ENCODE results near the gene RAB26. TPM values are rescaled to one million over a fixed set of nuclear protein-coding genes. Genes with fewer than 3 reads are reported as not detected.

The RAB26 gene
- total RNA-seq, 2 experiments from 2014 or later, result 0.26 to 0.31 TPM

DNA sequence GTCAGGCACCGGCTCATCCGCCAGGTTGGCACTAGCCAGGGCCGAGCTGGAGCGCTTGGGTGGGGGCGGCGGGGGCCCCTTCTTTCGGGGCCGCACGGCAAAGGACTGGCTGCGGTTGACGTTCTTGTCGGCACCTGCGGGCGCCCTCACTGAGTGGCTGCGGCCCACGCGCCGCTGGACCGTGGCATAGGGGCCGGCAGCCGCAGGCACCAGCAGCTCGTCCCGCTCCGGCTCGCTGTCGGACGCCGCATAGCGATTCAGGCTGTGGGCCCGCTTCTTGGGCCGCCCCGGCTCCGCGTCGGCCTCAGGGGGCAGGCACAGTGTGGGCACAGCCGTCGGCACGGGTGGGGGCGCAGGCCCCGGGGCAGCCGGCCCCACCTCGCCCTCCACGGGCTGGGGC is 32.0 kb downstream of the RAB26 start:
- POLR2A ChIA-PET, result no interaction called here
- Mint-ChIP-seq H3K4me1 (ENCODE audit: low read depth) (no peaks in the 10 kb centered on the region), H3K27ac (no peak overlapping the region), H3K27me3 (ENCODE audit: low read depth) (no peaks in the 10 kb centered on the region), H3K9me3 (ENCODE audit: insufficient read depth) (no peaks in the 10 kb centered on the region), H3K36me3 (ENCODE audit: low read depth) (peaks cover 10% of the 10 kb centered on the region), H3K4me3 (no peak overlapping the region)
- ATAC-seq (no peak), DNase-seq (no peak)
- CTCF ChIA-PET, result no interaction called here

DNA sequence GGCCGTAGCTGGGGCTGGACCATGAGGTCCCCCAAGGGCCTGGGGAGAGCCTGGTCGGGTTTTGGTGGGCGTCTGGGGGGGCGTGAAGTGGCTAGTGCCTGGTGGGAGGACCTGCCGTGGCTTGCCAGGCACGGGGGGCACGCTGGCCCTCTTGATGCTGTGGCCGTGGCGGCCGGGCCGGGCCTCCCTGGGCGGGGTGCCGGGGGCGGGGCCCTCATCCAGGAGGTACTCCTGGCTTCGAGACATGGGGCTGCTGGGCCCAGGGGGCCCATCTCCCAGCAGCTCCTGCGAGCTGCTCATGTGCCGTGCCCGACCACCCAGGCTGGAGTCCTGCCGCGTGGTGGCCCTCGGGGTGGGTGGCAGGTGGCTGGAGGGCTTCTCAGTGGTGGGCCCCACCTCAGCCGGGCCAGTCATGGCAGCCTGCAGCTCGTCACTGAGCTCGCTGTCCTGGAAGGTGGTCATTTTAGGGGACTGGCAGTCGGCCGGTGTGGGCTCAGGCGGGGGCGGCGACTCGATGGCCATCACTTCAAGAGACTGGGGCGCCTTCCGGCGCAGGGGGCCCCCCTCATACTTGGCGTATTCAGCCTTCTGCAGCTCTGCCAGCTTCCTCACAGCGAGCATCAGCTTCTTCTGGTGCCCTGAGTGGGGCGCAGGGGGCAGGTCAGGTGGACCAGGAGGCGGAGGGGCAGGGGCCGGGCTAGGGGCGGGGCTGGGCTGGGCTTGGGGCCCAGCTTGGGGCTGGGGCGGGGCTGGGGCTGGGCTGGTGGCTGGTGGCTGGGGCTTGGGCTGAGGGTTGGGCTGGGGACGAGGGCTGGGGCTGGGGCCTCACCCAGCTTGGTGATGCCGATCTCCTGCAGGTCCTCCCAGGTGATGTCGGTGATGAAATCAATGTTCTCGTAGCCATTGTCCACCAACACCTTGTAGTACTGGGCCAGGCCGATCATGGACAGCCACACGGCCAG is 32.8 kb downstream of the RAB26 start:
- ATAC-seq (no peak), DNase-seq (no peak)
- H3K9me3 Mint-ChIP-seq (ENCODE audit: insufficient read depth), result no peaks in the 10 kb centered on the region
- no peaks in the 10 kb centered on the region for H3K4me1 Mint-ChIP-seq (ENCODE audit: low read depth)
- CTCF ChIA-PET, result no interaction called here
- no peak overlapping the region for H3K4me3 Mint-ChIP-seq
- peaks cover 6% of the 10 kb centered on the region for H3K36me3 Mint-ChIP-seq (ENCODE audit: low read depth)
- no peak overlapping the region for H3K27ac Mint-ChIP-seq
- no peaks in the 10 kb centered on the region for H3K27me3 Mint-ChIP-seq (ENCODE audit: low read depth)
- POLR2A ChIA-PET, result interaction anchor here (0.8 kb wide), 1 partner anchor 25 kb away, joined by 3 read pairs; no protein-coding TSS in a partner anchor

DNA sequence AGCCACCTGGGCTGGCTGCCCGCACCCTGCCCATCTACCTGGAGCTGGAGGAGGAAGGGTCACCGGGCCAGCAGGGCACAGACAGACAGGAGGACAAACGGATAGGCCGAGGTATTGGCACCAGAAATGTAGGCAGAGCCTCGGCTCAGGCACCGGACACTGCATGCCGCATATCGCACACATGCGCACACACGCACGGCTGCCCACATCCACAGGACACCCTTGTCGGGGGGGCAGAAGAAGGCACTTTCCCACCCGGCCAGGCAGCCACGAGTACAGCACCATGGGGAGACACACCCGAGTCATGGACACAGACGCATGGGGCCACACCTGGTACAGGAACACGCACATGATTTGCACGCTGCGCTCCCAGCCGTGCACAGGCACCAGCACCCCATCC is 33.5 kb downstream of the RAB26 start:
- no peak for DNase-seq
- CTCF ChIA-PET, result no interaction called here
- POLR2A ChIA-PET, result no interaction called here
- Mint-ChIP-seq H3K4me1 (ENCODE audit: low read depth) (no peaks in the 10 kb centered on the region), H3K36me3 (ENCODE audit: low read depth) (peaks cover 4% of the 10 kb centered on the region), H3K4me3 (no peak overlapping the region), H3K27me3 (ENCODE audit: low read depth) (no peaks in the 10 kb centered on the region), H3K9me3 (ENCODE audit: insufficient read depth) (no peaks in the 10 kb centered on the region), H3K27ac (no peak overlapping the region)
- no peak for ATAC-seq

DNA sequence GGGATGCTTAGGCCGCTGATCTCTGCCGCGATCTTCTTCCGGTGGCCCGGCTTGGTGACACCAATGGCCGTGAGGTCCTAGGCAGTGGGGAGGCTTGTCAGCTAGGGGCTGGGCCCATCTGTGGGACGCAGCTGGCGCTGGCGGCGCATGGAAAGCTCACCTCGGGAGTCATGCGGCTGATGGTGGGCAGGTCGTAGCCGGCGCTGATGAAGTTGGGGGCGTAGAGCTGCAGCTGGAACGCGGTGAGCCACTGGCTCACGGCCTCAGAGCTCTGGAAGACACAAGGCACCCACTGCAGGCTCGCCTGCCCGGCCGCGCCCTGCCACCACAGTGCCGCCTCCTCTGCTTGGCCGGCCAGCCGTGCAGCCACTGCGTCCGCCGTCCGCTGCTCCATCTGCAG is 35.2 kb downstream of the RAB26 start:
- DNase-seq (no peak), ATAC-seq (no peak)
- H3K36me3 Mint-ChIP-seq (ENCODE audit: low read depth), result no peaks in the 10 kb centered on the region
- ChIA-PET POLR2A (no interaction called here), CTCF (no interaction called here)
- no peaks in the 10 kb centered on the region for H3K9me3 Mint-ChIP-seq (ENCODE audit: insufficient read depth)
- no peak overlapping the region for H3K4me3 Mint-ChIP-seq
- no peaks in the 10 kb centered on the region for H3K4me1 Mint-ChIP-seq (ENCODE audit: low read depth)
- no peaks in the 10 kb centered on the region for H3K27me3 Mint-ChIP-seq (ENCODE audit: low read depth)
- no peak overlapping the region for H3K27ac Mint-ChIP-seq

DNA sequence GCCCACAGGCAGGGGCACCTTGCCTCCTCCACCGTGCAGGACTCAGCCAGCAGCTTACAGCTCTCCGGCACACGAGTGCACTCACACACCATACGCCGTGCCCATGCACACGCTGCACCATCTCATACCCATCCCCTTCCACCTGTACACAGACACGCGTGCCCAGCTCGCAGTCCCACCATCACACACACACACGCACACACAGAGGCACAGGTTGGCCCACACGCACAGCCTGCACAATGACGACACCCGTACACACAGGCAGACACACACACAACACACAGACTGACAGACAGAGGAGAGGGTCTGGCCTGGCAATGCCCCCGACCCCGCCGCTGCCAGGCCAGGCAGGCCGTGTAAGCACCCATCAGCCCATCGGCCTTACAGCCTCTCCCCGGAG is 35.9 kb downstream of the RAB26 start:
- no peaks in the 10 kb centered on the region for H3K27me3 Mint-ChIP-seq (ENCODE audit: low read depth)
- H3K4me3 Mint-ChIP-seq, result no peak overlapping the region
- H3K9me3 Mint-ChIP-seq (ENCODE audit: insufficient read depth), result no peaks in the 10 kb centered on the region
- POLR2A ChIA-PET, result interaction anchor here (0.5 kb wide), 1 partner anchor 573 kb away, joined by 3 read pairs; no protein-coding TSS in a partner anchor
- CTCF ChIA-PET, result no interaction called here
- H3K36me3 Mint-ChIP-seq (ENCODE audit: low read depth), result no peaks in the 10 kb centered on the region
- no peaks in the 10 kb centered on the region for H3K4me1 Mint-ChIP-seq (ENCODE audit: low read depth)
- DNase-seq, result no peak
- no peak overlapping the region for H3K27ac Mint-ChIP-seq
- ATAC-seq, result no peak

DNA sequence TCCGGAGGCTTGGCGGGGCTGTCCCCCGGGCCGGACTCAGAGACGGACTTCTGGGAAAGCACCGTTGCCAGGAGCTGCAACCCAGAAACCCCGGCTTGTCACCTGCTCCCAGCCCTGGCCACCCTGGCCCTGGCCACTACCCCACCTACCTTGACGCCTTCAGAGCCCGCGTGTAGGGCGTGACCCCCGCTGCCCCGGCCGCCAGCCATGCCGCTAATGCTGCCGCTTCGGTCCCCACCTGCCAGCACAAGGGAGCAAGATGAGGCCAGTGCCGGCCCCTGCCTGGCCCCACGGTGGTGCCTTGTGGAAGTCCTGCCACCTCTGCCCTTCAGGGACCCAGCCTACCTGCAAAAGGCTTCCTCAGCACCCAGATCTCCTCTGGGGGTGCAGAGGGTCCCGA is 36.5 kb downstream of the RAB26 start:
- ChIA-PET CTCF (no interaction called here), POLR2A (no interaction called here)
- DNase-seq (no peak), ATAC-seq (no peak)
- Mint-ChIP-seq H3K4me3 (no peak overlapping the region), H3K4me1 (ENCODE audit: low read depth) (no peaks in the 10 kb centered on the region), H3K9me3 (ENCODE audit: insufficient read depth) (no peaks in the 10 kb centered on the region), H3K27ac (no peak overlapping the region), H3K27me3 (ENCODE audit: low read depth) (no peaks in the 10 kb centered on the region), H3K36me3 (ENCODE audit: low read depth) (no peaks in the 10 kb centered on the region)

DNA sequence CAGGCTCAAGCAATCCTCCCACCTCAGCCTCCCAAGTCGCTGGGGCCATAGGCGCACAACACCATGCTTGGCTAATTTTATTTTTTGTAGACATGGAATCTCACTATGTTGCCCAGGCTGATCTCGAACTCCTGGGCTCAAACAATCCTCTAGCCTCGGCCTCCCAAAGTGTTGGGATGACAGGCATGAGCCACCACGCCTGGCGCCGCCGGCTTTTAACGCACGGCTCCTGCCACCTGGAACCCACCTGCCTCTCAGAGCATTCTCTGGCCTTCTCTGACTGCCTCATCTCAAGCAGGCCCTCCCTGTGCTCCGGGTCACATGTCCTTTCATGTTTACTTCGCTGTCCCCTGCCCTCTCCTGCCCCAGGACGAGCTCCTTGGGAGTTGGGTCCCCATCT is 37.6 kb downstream of the RAB26 start:
- ATAC-seq (no peak), DNase-seq (no peak)
- Mint-ChIP-seq H3K27ac (peak overlapping the region; percentile 64), H3K36me3 (ENCODE audit: low read depth) (no peaks in the 10 kb centered on the region), H3K4me1 (ENCODE audit: low read depth) (no peaks in the 10 kb centered on the region), H3K9me3 (ENCODE audit: insufficient read depth) (no peaks in the 10 kb centered on the region), H3K27me3 (ENCODE audit: low read depth) (no peaks in the 10 kb centered on the region), H3K4me3 (no peak overlapping the region)
- ChIA-PET POLR2A (no interaction called here), CTCF (no interaction called here)

DNA sequence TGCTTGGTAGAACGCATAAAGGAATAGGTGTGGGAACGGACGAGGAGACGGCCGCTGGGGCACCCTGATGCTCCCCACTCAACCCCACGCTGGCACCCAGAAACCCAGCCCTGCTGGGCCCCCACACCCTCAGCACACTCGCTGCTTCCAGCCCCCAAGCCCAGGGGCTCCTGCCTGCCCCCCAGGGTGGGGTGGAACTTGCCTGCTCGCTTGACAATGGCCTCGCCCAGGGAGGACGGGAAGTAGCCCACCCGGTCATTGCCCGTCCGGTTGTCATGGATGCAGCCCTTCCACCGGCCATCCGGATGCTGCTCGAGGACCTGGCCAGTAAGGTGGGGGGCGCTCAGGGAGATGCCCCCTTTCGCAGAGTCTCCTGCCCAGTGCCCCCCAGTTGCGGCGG is 38.1 kb downstream of the RAB26 start:
- POLR2A ChIA-PET, result no interaction called here
- peak overlapping the region; percentile 64 for H3K27ac Mint-ChIP-seq
- H3K27me3 Mint-ChIP-seq (ENCODE audit: low read depth), result no peaks in the 10 kb centered on the region
- H3K36me3 Mint-ChIP-seq (ENCODE audit: low read depth), result no peaks in the 10 kb centered on the region
- CTCF ChIA-PET, result no interaction called here
- no peak for ATAC-seq
- DNase-seq, result no peak
- no peaks in the 10 kb centered on the region for H3K9me3 Mint-ChIP-seq (ENCODE audit: insufficient read depth)
- H3K4me1 Mint-ChIP-seq (ENCODE audit: low read depth), result no peaks in the 10 kb centered on the region
- no peak overlapping the region for H3K4me3 Mint-ChIP-seq

DNA sequence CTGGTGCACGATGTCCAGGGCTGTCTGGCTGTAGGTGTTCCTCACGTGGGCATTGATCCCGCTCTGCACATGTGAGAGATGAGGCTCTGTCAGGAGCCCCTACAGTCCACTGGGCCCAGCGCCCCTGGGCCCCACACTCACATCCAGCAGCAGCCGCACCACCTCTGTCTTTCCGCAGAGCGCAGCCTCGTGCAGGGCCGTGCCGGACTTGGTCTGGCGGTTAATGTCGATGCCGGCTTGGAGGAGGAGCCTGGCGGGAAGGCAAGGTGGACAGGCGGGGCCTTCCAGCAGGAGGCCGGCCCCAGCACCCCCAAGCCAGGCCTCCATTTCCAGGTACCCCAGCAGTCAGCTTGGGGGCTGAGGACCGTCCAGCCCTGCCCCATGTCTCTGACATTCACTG is 38.8 kb downstream of the RAB26 start:
- Mint-ChIP-seq H3K4me1 (ENCODE audit: low read depth) (no peaks in the 10 kb centered on the region), H3K36me3 (ENCODE audit: low read depth) (no peaks in the 10 kb centered on the region), H3K27me3 (ENCODE audit: low read depth) (no peaks in the 10 kb centered on the region), H3K4me3 (no peak overlapping the region), H3K27ac (no peak overlapping the region), H3K9me3 (ENCODE audit: insufficient read depth) (no peaks in the 10 kb centered on the region)
- ChIA-PET CTCF (no interaction called here), POLR2A (no interaction called here)
- no peak for ATAC-seq
- no peak for DNase-seq

DNA sequence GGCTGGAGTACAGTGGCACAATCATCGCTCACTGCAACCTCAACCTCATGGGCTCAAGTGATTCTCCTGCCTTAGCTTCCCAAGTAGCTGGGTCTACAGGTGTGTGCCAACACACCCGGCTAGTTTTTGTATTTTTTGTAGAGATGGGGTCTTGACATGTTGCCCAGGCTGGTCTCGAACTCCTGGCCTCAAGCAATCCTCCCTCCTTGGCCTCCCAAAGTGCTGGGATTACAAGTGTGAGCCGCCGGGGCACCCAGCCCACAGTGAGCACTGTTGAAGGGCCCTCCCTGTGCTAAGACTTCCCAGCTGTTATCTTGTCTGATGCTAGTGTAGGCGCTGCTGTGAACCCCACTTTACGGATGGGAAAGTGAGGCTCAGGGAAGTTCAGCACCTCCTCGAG is 40.0 kb downstream of the RAB26 start:
- no peaks in the 10 kb centered on the region for H3K9me3 Mint-ChIP-seq (ENCODE audit: insufficient read depth)
- POLR2A ChIA-PET, result interaction anchor here (0.8 to 1.2 kb wide), 2 partner anchors 17 to 33 kb away, joined by 3 read pairs; partner anchors contain the start of gene TRAF7
- no peak for ATAC-seq
- CTCF ChIA-PET, result interaction anchor here (0.7 kb wide), 1 partner anchor 225 kb away, joined by 3 read pairs; no protein-coding TSS in a partner anchor
- no peaks in the 10 kb centered on the region for H3K36me3 Mint-ChIP-seq (ENCODE audit: low read depth)
- H3K27ac Mint-ChIP-seq, result no peak overlapping the region
- DNase-seq, result no peak
- no peaks in the 10 kb centered on the region for H3K4me1 Mint-ChIP-seq (ENCODE audit: low read depth)
- H3K4me3 Mint-ChIP-seq, result no peak overlapping the region
- no peaks in the 10 kb centered on the region for H3K27me3 Mint-ChIP-seq (ENCODE audit: low read depth)

DNA sequence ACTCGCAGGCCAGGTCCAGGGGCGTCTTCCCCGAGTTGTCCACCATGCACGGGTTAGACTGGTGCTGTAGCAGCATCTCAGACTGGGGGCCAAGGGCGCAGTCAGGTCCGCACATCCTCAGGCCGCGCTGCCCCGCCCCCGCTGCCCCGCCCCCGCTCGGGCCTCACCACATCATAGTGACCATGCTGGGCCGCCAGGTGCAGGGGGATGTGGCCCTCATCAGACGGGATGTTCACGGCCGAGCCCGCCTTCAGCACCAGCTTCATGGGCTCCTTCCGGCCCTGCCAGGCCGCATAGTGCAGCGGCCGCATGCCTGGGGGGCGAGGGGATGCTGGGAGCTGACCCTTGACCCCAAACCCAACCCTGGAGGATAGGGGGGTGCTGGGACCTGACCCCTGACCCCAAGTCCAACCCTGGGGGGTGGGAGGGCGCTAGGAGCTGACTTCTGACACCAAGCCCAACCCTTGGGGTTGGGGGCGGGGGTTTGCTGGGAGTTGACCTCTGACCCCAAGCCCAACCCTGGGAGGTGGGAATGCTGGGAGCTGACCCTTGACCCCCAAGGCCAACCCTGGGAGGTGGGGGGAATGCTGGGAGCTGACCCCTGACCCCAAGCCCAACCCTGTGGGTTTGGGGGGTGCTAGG is 40.9 kb downstream of the RAB26 start:
- ChIA-PET CTCF (no interaction called here), POLR2A (interaction anchor here (0.8 to 1.2 kb wide), 2 partner anchors 16 to 34 kb away, joined by 3 read pairs; partner anchors contain the start of gene TRAF7)
- no peak overlapping the region for H3K4me3 Mint-ChIP-seq
- ATAC-seq (no peak), DNase-seq (no peak)
- no peaks in the 10 kb centered on the region for H3K4me1 Mint-ChIP-seq (ENCODE audit: low read depth)
- no peak overlapping the region for H3K27ac Mint-ChIP-seq
- H3K27me3 Mint-ChIP-seq (ENCODE audit: low read depth), result peaks cover 4% of the 10 kb centered on the region
- no peaks in the 10 kb centered on the region for H3K36me3 Mint-ChIP-seq (ENCODE audit: low read depth)
- H3K9me3 Mint-ChIP-seq (ENCODE audit: insufficient read depth), result no peaks in the 10 kb centered on the region

DNA sequence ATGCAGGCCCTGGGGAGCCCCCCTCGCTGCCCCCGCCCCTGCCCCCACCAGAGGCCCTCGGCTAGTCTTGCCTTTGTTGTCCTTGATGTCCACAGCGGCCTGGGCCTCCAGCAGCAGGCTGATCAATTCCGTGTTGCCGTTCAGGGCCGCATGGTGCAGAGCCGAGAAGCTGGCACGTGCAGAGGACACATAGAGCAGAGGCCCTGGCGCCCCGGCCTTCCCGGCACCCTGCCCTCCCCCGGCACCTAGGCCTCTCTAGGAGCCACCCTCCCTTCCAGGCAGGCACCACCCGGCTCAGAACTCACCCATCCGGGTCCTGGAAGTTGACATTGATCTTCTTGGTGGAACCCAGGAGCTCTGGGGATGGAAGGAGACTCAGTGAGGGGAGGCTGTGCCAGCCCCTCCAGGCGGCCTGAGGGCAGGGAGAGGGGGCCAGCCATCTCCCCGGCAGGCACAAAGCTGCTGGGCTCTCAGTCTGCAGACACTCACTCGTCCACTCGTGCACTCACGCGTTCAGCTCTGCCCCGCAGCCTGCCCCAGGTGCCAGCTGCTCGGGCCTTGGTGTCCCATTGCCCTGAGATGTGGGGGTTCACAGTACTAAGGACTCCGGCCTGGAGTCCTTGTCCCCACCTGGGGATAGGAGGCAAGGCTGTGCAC is 41.7 kb downstream of the RAB26 start:
- Mint-ChIP-seq H3K27ac (no peak overlapping the region), H3K9me3 (ENCODE audit: insufficient read depth) (no peaks in the 10 kb centered on the region), H3K4me3 (no peak overlapping the region), H3K27me3 (ENCODE audit: low read depth) (peaks cover 11% of the 10 kb centered on the region), H3K4me1 (ENCODE audit: low read depth) (peaks cover 3% of the 10 kb centered on the region), H3K36me3 (ENCODE audit: low read depth) (no peaks in the 10 kb centered on the region)
- DNase-seq (no peak), ATAC-seq (no peak)
- CTCF ChIA-PET, result no interaction called here
- POLR2A ChIA-PET, result no interaction called here

All from activated CD8-positive, alpha-beta T cell treated with anti-CD3 and anti-CD28 coated beads, Interleukin-2, amount 10 ng/mL, durations not matched to agents 7 days and 5 days (primary cell).